C4-2B (cell line): ENCODE results near the gene MPDU1.

Experiments
- CTCF ChIP-seq: fragments of 450-650 bp; conservative IDR thresholded peaks from 2 replicates; pipeline ENCODE4 v1.5.1; 2017; ENCODE audit warnings: mild to moderate bottlenecking
- ZFX ChIP-seq: fragments of 450-650 bp; IDR thresholded peaks from 2 replicates; pipeline ENCODE4 v1.6.1; 2017

GRCh38 chr17:7631398-7632380 lies 48.0 kb downstream of the MPDU1 start:
- TF ChIP-seq CTCF, result no peak
- no peak for TF ChIP-seq ZFX
